Hepatocyte (in vitro differentiated cells): ENCODE results near the gene DZIP1L. TPM values are rescaled to one million over a fixed set of nuclear protein-coding genes. Genes with fewer than 3 reads are reported as not detected.

ENCODE experiments used
- DNase-seq: peaks from one replicate; pipeline ENCODE4 v3.0.0-alpha.2; 2016; ENCODE audit warnings: low spot score
- H2AFZ ChIP-seq: fragments of 200-600 bp; sonication (generic); 2 replicates; pipeline ENCODE4 v1.6.0; 2016; ENCODE audit warnings: antibody characterized with exemption, mild to moderate bottlenecking
- H3K27ac ChIP-seq: fragments of 200-600 bp; sonication (generic); 2 replicates; pipeline ENCODE4 v1.5.1; 2016; ENCODE audit warnings: mild to moderate bottlenecking
- H3K27me3 ChIP-seq: fragments of 200-600 bp; sonication (generic); 2 replicates; pipeline ENCODE4 v1.6.1; 2016
- H3K36me3 ChIP-seq: fragments of 200-600 bp; sonication (generic); replicated peaks from 2 replicates; pipeline ENCODE4 v1.5.1; 2016; ENCODE audit warnings: low read depth; ENCODE audit not compliant: insufficient read depth
- H3K4me1 ChIP-seq: fragments of 200-600 bp; sonication (generic); 2 replicates; pipeline ENCODE4 v1.5.1; 2016; ENCODE audit warnings: mild to moderate bottlenecking, moderate library complexity; ENCODE audit not compliant: insufficient read depth
- H3K4me2 ChIP-seq: fragments of 200-600 bp; sonication (generic); 2 replicates; pipeline ENCODE4 v1.6.0; 2016
- H3K4me3 ChIP-seq: fragments of 200-600 bp; sonication (generic); 2 replicates; pipeline ENCODE4 v1.5.1; 2016; ENCODE audit warnings: mild to moderate bottlenecking
- H3K79me2 ChIP-seq: fragments of 200-600 bp; sonication (generic); 2 replicates; pipeline ENCODE4 v1.6.0; 2017; ENCODE audit warnings: mild to moderate bottlenecking
- H3K9me2 ChIP-seq: fragments of 200-600 bp; sonication (generic); replicated peaks from 2 replicates; pipeline ENCODE4 v1.6.0; 2017; ENCODE audit warnings: mild to moderate bottlenecking; ENCODE audit not compliant: insufficient read depth
- H3K9me3 ChIP-seq: fragments of 200-600 bp; sonication (generic); 2 replicates; pipeline ENCODE4 v1.5.1; 2016; ENCODE audit warnings: low read depth, mild to moderate bottlenecking
- H4K20me1 ChIP-seq: fragments of 200-600 bp; sonication (generic); 2 replicates; pipeline ENCODE4 v1.6.0; 2016; ENCODE audit warnings: mild to moderate bottlenecking; ENCODE audit not compliant: insufficient read depth, poor library complexity, severe bottlenecking
- CTCF ChIP-seq: fragments of 200-600 bp; sonication (generic); IDR thresholded peaks from 2 replicates; pipeline ENCODE4 v1.5.1; 2016; ENCODE audit warnings: antibody characterized with exemption, mild to moderate bottlenecking; ENCODE audit not compliant: poor library complexity
- EZH2 ChIP-seq: fragments of 200-600 bp; sonication (generic); IDR thresholded peaks from 2 replicates; pipeline ENCODE4 v1.6.1; 2016; ENCODE audit warnings: antibody characterized with exemption, mild to moderate bottlenecking, borderline replicate concordance
- EZH2phosphoT487 ChIP-seq: fragments of 200-600 bp; sonication (generic); IDR thresholded peaks from one replicate; pipeline ENCODE4 v1.6.1; 2018; ENCODE audit warnings: antibody characterized with exemption, mild to moderate bottlenecking, low read depth, moderate library complexity; ENCODE audit not compliant: unreplicated experiment, severe bottlenecking
- WGBS: methylation state at CpG from one replicate; pipeline ENCODE4 v1.1.6; 2016; ENCODE audit warnings: low lambda C conversion rate; ENCODE audit errors: missing lambda C conversion rate; 5-methylcytosine and 5-hydroxymethylcytosine counted together
- polyA plus RNA-seq: library from polyadenylated mRNA; unstranded; fragments of >200 nt; fragmentation: Nextera tagmentation; extraction: Ambion mirVana; gene quantifications from 2 replicates; pipeline ENCODE4 v1.2.1, GENCODE V29; 2016
- total RNA-seq: library from RNA; depleted of rRNA; stranded (reverse); fragments of >200 nt; gene quantifications from 2 replicates; pipeline ENCODE4 v1.2.3, GENCODE V29; 2014

The DZIP1L gene
- total and polyA plus RNA-seq, 2 experiments from 2014 or later, result 4.0 to 7.5 TPM

GRCh38 chr3:138043266-138044029, 72.0 kb downstream of the DZIP1L start:
- H3K4me1 ChIP-seq, result no peaks in the 10 kb centered on the region
- no peaks in the 10 kb centered on the region for H3K9me2 ChIP-seq
- no peak for DNase-seq
- no peaks in the 10 kb centered on the region for H4K20me1 ChIP-seq
- no peaks in the 10 kb centered on the region for H3K79me2 ChIP-seq
- no peaks in the 10 kb centered on the region for H3K9me3 ChIP-seq
- WGBS, result 85% methylated on average over 3 of the region's 3 CpGs
- no peak overlapping the region for H3K27ac ChIP-seq
- TF ChIP-seq EZH2, result no peak
- no peak for TF ChIP-seq CTCF
- TF ChIP-seq EZH2phosphoT487, result no peak
- H2AFZ ChIP-seq, result no peak overlapping the region
- no peaks in the 10 kb centered on the region for H3K27me3 ChIP-seq
- H3K4me2 ChIP-seq, result no peak overlapping the region
- no peaks in the 10 kb centered on the region for H3K36me3 ChIP-seq
- no peak overlapping the region for H3K4me3 ChIP-seq

- no peak overlapping the region for H3K4me2 ChIP-seq
Observed at GRCh38 chr3:138042043-138042442, 73.4 kb downstream of the DZIP1L start.

GRCh38 chr3:138038725-138039462, 76.5 kb downstream of the DZIP1L start:
- no peak overlapping the region for H3K27ac ChIP-seq
- WGBS, result 88% methylated on average over 4 of the region's 4 CpGs

More at GRCh38 chr3:138042043-138042442, 73.4 kb downstream of the DZIP1L start:
- Histone ChIP-seq H3K79me2 (no peaks in the 10 kb centered on the region), H3K36me3 (no peaks in the 10 kb centered on the region), H3K27ac (no peak overlapping the region), H3K4me3 (no peak overlapping the region), H3K4me1 (no peaks in the 10 kb centered on the region), H3K9me3 (no peaks in the 10 kb centered on the region), H2AFZ (no peak overlapping the region), H3K9me2 (no peaks in the 10 kb centered on the region), H4K20me1 (no peaks in the 10 kb centered on the region), H3K27me3 (no peaks in the 10 kb centered on the region)
- TF ChIP-seq EZH2 (no peak), EZH2phosphoT487 (no peak), CTCF (no peak)
- 71% methylated on average over 2 of the region's 2 CpGs for WGBS
- DNase-seq, result no peak

More at GRCh38 chr3:138038725-138039462, 76.5 kb downstream of the DZIP1L start:
- Histone ChIP-seq H3K9me3 (no peaks in the 10 kb centered on the region), H3K4me2 (no peak overlapping the region), H3K4me1 (no peaks in the 10 kb centered on the region), H3K27me3 (no peaks in the 10 kb centered on the region), H3K79me2 (no peaks in the 10 kb centered on the region), H3K36me3 (no peaks in the 10 kb centered on the region), H2AFZ (no peak overlapping the region), H4K20me1 (no peaks in the 10 kb centered on the region), H3K9me2 (no peaks in the 10 kb centered on the region), H3K4me3 (no peak overlapping the region)
- DNase-seq, result no peak
- TF ChIP-seq CTCF, result no peak
- TF ChIP-seq EZH2phosphoT487, result no peak
- no peak for TF ChIP-seq EZH2
